ENCODE data around the gene GPR156.

The GPR156 gene

GRCh38 chr3:120264963-120265362 lies 20.1 kb downstream of the GPR156 start:
- no peak for TF ChIP-seq FOXP2 (optimal IDR thresholded peaks at IDR 0.05; ENCODE audit: borderline replicate concordance, extremely low read depth, extremely low read length, insufficient read depth)
- TF ChIP-seq TAF1 (IDR thresholded peaks at IDR 0.05; ENCODE audit: borderline replicate concordance, insufficient read depth, low read length): no peak
- no peak for TF ChIP-seq REST (IDR thresholded peaks at IDR 0.05; ENCODE audit: insufficient read depth in 1 of 2, low read depth in 2 of 2, low read length in 2 of 2)
- no peak for TF ChIP-seq POLR2AphosphoS5 (IDR thresholded peaks at IDR 0.05; ENCODE audit: low read depth, low read length)
- no peak for TF ChIP-seq SIN3A (IDR thresholded peaks at IDR 0.05; ENCODE audit: borderline replicate concordance, insufficient read depth, low read length)

GRCh38 chr3:120263792-120264191 lies 21.2 kb downstream of the GPR156 start:
- no peak for TF ChIP-seq TAF1 (IDR thresholded peaks at IDR 0.05; ENCODE audit: borderline replicate concordance, insufficient read depth, low read length)
- TF ChIP-seq SIN3A (IDR thresholded peaks at IDR 0.05; ENCODE audit: borderline replicate concordance, insufficient read depth, low read length): no peak
- no peak for TF ChIP-seq FOXP2 (optimal IDR thresholded peaks at IDR 0.05; ENCODE audit: borderline replicate concordance, extremely low read depth, extremely low read length, insufficient read depth)
- TF ChIP-seq REST (IDR thresholded peaks at IDR 0.05; ENCODE audit: insufficient read depth in 1 of 2, low read depth in 2 of 2, low read length in 2 of 2): no peak
- TF ChIP-seq POLR2AphosphoS5 (IDR thresholded peaks at IDR 0.05; ENCODE audit: low read depth, low read length): no peak

GRCh38 chr3:120258009-120258408 lies 27.0 kb downstream of the GPR156 start:
- TF ChIP-seq TAF1 (IDR thresholded peaks at IDR 0.05; ENCODE audit: borderline replicate concordance, insufficient read depth, low read length) (no peak), POLR2AphosphoS5 (IDR thresholded peaks at IDR 0.05; ENCODE audit: low read depth, low read length) (no peak), SIN3A (IDR thresholded peaks at IDR 0.05; ENCODE audit: borderline replicate concordance, insufficient read depth, low read length) (no peak), REST (IDR thresholded peaks at IDR 0.05; ENCODE audit: insufficient read depth in 1 of 2, low read depth in 2 of 2, low read length in 2 of 2) (no peak), FOXP2 (optimal IDR thresholded peaks at IDR 0.05; ENCODE audit: borderline replicate concordance, extremely low read depth, extremely low read length, insufficient read depth) (no peak)

- no peak for TF ChIP-seq SIN3A (IDR thresholded peaks at IDR 0.05; ENCODE audit: borderline replicate concordance, insufficient read depth, low read length)
- TF ChIP-seq POLR2AphosphoS5 (IDR thresholded peaks at IDR 0.05; ENCODE audit: low read depth, low read length): no peak
- no peak for TF ChIP-seq TAF1 (IDR thresholded peaks at IDR 0.05; ENCODE audit: borderline replicate concordance, insufficient read depth, low read length)
- no peak for TF ChIP-seq REST (IDR thresholded peaks at IDR 0.05; ENCODE audit: insufficient read depth in 1 of 2, low read depth in 2 of 2, low read length in 2 of 2)
- no peak for TF ChIP-seq FOXP2 (optimal IDR thresholded peaks at IDR 0.05; ENCODE audit: borderline replicate concordance, extremely low read depth, extremely low read length, insufficient read depth)
Observed at GRCh38 chr3:120245386-120245785, 39.6 kb downstream of the GPR156 start.

- TF ChIP-seq SIN3A (IDR thresholded peaks at IDR 0.05; ENCODE audit: borderline replicate concordance, insufficient read depth, low read length) (no peak), REST (IDR thresholded peaks at IDR 0.05; ENCODE audit: insufficient read depth in 1 of 2, low read depth in 2 of 2, low read length in 2 of 2) (no peak), TAF1 (IDR thresholded peaks at IDR 0.05; ENCODE audit: borderline replicate concordance, insufficient read depth, low read length) (no peak), FOXP2 (optimal IDR thresholded peaks at IDR 0.05; ENCODE audit: borderline replicate concordance, extremely low read depth, extremely low read length, insufficient read depth) (no peak), POLR2AphosphoS5 (IDR thresholded peaks at IDR 0.05; ENCODE audit: low read depth, low read length) (no peak)
Observed at GRCh38 chr3:120244834-120245225, 40.2 kb downstream of the GPR156 start.
